AG04450 (cell line): Measurements from ENCODE around the gene PLAAT4. TPM values are rescaled to one million over a fixed set of nuclear protein-coding genes. Genes with fewer than 3 reads are reported as not detected.

Experiments
- CTCF ChIA-PET: fragments of 300-600, 350-600 bp; formaldehyde crosslinking; extraction: SDS; loops from one replicate; lab custom pipeline; 2022; ENCODE audit warnings: antibody characterized with exemption, inconsistent platforms; lab: Charles Lee
- POLR2A ChIA-PET: fragments of 350-600 bp; formaldehyde crosslinking; extraction: SDS; loops from one replicate; lab custom pipeline; 2021; ENCODE audit warnings: antibody characterized with exemption, inconsistent platforms; lab: Yijun Ruan, JAX
- DNase-seq: peaks from one replicate; pipeline ENCODE4 v3.0.0-alpha.2; 2011; ENCODE audit warnings: low read depth, low spot score
- H3K27ac ChIP-seq: one replicate; pipeline ENCODE4 v1.5.1; 2012; ENCODE audit warnings: low read depth, low read length, control low read depth
- H3K27me3 ChIP-seq: one replicate; pipeline ENCODE4 v1.6.0; 2012; ENCODE audit warnings: low read length; ENCODE audit not compliant: control insufficient read depth, insufficient read depth
- H3K4me3 ChIP-seq: 2 replicates; pipeline ENCODE4 v1.5.1; 2011; ENCODE audit warnings: mild to moderate bottlenecking, low read depth, low read length, control low read depth
- H3K9me3 ChIP-seq: 2 replicates; pipeline ENCODE4 v1.5.1; 2012; ENCODE audit warnings: low read length; ENCODE audit not compliant: control insufficient read depth, insufficient read depth
- CTCF ChIP-seq: IDR thresholded peaks from 2 replicates; pipeline ENCODE4 v1.5.1; 2011; ENCODE audit warnings: low read depth, low read length, control low read depth, inconsistent platforms
- polyA plus RNA-seq: library from polyadenylated mRNA; depleted of rRNA; stranded (reverse); fragments of >200 nt; gene quantifications from 2 replicates; pipeline ENCODE4 v1.2.3, GENCODE V29; 2011

Gene PLAAT4
- polyA plus RNA-seq, 1 experiment = 3.5 TPM

GRCh38 chr11:63508009-63508408, 28.6 kb upstream of the PLAAT4 start:
- Histone ChIP-seq H3K9me3 (no peaks in the 10 kb centered on the region; the same call in 1 of the 2 replicates), H3K4me3 (no peak overlapping the region), H3K27ac (no peak overlapping the region), H3K27me3 (peaks cover 7% of the 10 kb centered on the region)
- POLR2A ChIA-PET = no interaction called here
- DNase-seq = no peak
- no peak for TF ChIP-seq CTCF
- CTCF ChIA-PET = interaction anchor here (0.6 to 2.1 kb wide), 3 partner anchors 29 to 258 kb away, joined by 3 to 8 read pairs (median 3); no protein-coding TSS in a partner anchor

- Histone ChIP-seq H3K4me3 (no peak overlapping the region), H3K9me3 (no peaks in the 10 kb centered on the region; the same call in 1 of the 2 replicates), H3K27me3 (peaks cover 7% of the 10 kb centered on the region), H3K27ac (no peak overlapping the region)
- CTCF ChIA-PET = interaction anchor here (0.7 kb wide), 1 partner anchor 127 kb away, joined by 3 read pairs; no protein-coding TSS in a partner anchor
- POLR2A ChIA-PET = no interaction called here
- DNase-seq = no peak
- TF ChIP-seq CTCF = no peak
Measured at GRCh38 chr11:63508745-63509144, 27.9 kb upstream of the PLAAT4 start.

GRCh38 chr11:63510360-63511047, 26.1 kb upstream of the PLAAT4 start:
- H3K27me3 ChIP-seq = peaks cover 3% of the 10 kb centered on the region
- no peaks in the 10 kb centered on the region; the same call in 1 of the 2 replicates for H3K9me3 ChIP-seq
- H3K27ac ChIP-seq = no peak overlapping the region
- DNase-seq = no peak
- ChIA-PET CTCF (interaction anchor here (0.5 to 1.4 kb wide), 3 partner anchors 25 to 124 kb away, joined by 3 to 4 read pairs (median 4); no protein-coding TSS in a partner anchor), POLR2A (no interaction called here)
- TF ChIP-seq CTCF = no peak
- no peak overlapping the region for H3K4me3 ChIP-seq

- CTCF ChIA-PET = interaction anchor here (0.9 to 1.4 kb wide), 2 partner anchors 25 to 32 kb away, joined by 3 to 4 read pairs; no protein-coding TSS in a partner anchor
- no peak for TF ChIP-seq CTCF
- no peak overlapping the region for H3K4me3 ChIP-seq
- POLR2A ChIA-PET = no interaction called here
- no peaks in the 10 kb centered on the region; the same call in 1 of the 2 replicates for H3K9me3 ChIP-seq
- no peak for DNase-seq
- H3K27ac ChIP-seq = no peak overlapping the region
- H3K27me3 ChIP-seq = peaks cover 3% of the 10 kb centered on the region
Measured at GRCh38 chr11:63511048-63511748, 25.4 kb upstream of the PLAAT4 start.

GRCh38 chr11:63512816-63513215, 23.8 kb upstream of the PLAAT4 start:
- no peak for TF ChIP-seq CTCF
- DNase-seq = no peak
- ChIA-PET POLR2A (no interaction called here), CTCF (no interaction called here)
- no peaks in the 10 kb centered on the region; the same call in 1 of the 2 replicates for H3K9me3 ChIP-seq
- H3K27ac ChIP-seq = no peak overlapping the region
- H3K4me3 ChIP-seq = no peak overlapping the region
- H3K27me3 ChIP-seq = no peaks in the 10 kb centered on the region
